T-helper 1 cell treated with Interleukin-12 subunit alpha and Interleukin-12 subunit beta and Interleukin-4 antibody, amounts not matched to agents 30 μg/mL and 1 μg/mL, for 36 hours (primary cell): Measurements from ENCODE around the gene SSC5D.
A peak's percentile ranks its signal among the peaks of the same experiment; 100 is the strongest.
"Not testable (repeated sequence)": the region's sequence is repeated elsewhere in the genome, so short reads cannot be mapped to it uniquely, and the experiment has no call there.

ENCODE experiments used
- H3K27ac Mint-ChIP-seq: one replicate; pipeline ENCODE4 v1.8.0; 2021; ENCODE audit warnings: mild to moderate bottlenecking, mixed read lengths
- H3K27me3 Mint-ChIP-seq: one replicate; pipeline ENCODE4 v1.8.0; 2021; ENCODE audit warnings: low read depth, mixed read lengths
- H3K36me3 Mint-ChIP-seq: one replicate; pipeline ENCODE4 v1.8.0; 2021; ENCODE audit warnings: low read depth, mixed read lengths
- H3K4me1 Mint-ChIP-seq: one replicate; pipeline ENCODE4 v1.8.0; 2021; ENCODE audit warnings: low read depth, mixed read lengths
- H3K4me3 Mint-ChIP-seq: one replicate; pipeline ENCODE4 v1.8.0; 2021; ENCODE audit warnings: mild to moderate bottlenecking, moderate library complexity, mixed read lengths
- H3K9me3 Mint-ChIP-seq: one replicate; pipeline ENCODE4 v1.8.0; 2021; ENCODE audit warnings: mixed read lengths

The SSC5D gene

GRCh38 chr19:55496820-55497219 is 8.6 kb downstream of the SSC5D start:
- H3K27ac Mint-ChIP-seq, H3K4me3 Mint-ChIP-seq, H3K36me3 Mint-ChIP-seq, H3K4me1 Mint-ChIP-seq, H3K9me3 Mint-ChIP-seq, H3K27me3 Mint-ChIP-seq: not testable (repeated sequence)

- H3K4me3 Mint-ChIP-seq: no peak overlapping the region
- no peaks in the 10 kb centered on the region for H3K27me3 Mint-ChIP-seq
- H3K9me3 Mint-ChIP-seq: no peaks in the 10 kb centered on the region
- peaks cover 8% of the 10 kb centered on the region for H3K4me1 Mint-ChIP-seq
- peaks cover 2% of the 10 kb centered on the region for H3K36me3 Mint-ChIP-seq
- H3K27ac Mint-ChIP-seq: no peak overlapping the region
Observed at GRCh38 chr19:55497763-55498162, 9.5 kb downstream of the SSC5D start.

DNA sequence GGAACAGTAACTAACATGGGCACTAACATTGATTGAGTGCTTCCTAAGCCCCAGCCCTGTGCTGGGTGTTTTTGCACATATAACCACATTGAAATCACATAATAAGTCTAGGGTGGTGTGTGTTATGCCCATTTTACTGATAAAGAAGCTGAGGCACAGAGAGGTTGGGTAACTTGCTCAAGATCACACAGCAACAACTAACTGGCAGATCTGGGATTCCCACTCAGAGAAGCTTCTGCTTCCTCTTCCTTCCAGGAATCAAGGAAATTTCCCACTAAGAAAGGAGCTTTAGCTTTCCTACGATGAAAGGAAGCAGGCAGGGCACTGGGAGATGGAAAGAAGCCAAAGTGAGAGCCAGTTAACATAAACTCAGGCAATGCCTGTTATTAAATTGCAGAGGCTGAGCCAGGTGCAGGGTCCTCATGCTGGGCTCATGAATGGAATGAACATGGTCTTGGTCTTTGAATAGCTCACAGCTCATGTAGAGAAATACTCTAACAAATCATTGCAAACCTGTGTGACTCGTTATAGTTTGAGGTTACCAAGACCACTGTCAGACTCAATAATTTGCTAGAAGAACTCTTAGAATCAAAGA is 10.1 kb downstream of the SSC5D start:
- no peak overlapping the region for H3K4me3 Mint-ChIP-seq
- peaks cover 4% of the 10 kb centered on the region for H3K9me3 Mint-ChIP-seq
- H3K36me3 Mint-ChIP-seq: peaks cover 4% of the 10 kb centered on the region
- H3K27me3 Mint-ChIP-seq: no peaks in the 10 kb centered on the region
- peaks cover 11% of the 10 kb centered on the region for H3K4me1 Mint-ChIP-seq
- H3K27ac Mint-ChIP-seq: no peak overlapping the region

- peaks cover 4% of the 10 kb centered on the region for H3K36me3 Mint-ChIP-seq
- peaks cover 15% of the 10 kb centered on the region for H3K4me1 Mint-ChIP-seq
- H3K27me3 Mint-ChIP-seq: no peaks in the 10 kb centered on the region
- no peak overlapping the region for H3K4me3 Mint-ChIP-seq
- peaks cover 4% of the 10 kb centered on the region for H3K9me3 Mint-ChIP-seq
- H3K27ac Mint-ChIP-seq: no peak overlapping the region
Observed at GRCh38 chr19:55500368-55500952, 12.2 kb downstream of the SSC5D start.

DNA sequence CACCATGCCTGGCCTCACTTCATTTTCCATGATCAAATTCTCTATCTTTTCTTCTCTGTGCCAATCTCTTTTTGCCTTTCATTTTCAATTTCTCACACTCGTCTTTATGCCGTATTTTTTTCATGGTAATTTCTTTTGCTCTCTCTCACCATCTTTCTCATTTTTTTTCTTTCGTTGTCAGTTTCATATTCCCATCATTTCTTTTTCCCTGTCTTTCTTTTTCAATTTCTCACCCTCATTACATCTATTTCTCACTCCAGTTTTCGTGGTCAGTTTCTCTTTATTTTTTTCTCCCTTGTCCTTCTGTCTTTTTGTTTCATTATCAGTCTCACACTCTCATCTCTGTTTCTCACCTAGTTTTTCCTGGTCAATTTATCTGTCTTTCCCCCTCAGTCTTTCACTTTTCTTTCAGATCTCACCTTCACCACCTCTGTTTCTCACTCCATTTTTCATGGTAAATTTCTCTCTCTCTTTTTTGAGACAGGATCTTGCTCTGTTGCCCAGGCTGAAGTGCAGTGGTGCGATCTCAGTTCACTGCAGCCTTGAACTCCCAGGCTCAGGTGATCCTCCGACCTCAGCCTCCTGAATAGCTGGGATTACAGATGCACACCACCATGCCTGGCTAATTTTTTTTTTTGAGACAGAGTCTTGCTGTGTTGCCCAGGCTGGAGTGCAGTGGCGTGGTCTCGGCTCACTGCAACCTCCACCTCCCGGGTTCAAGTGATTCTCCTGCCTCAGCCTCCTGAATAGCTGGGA is 14.1 kb downstream of the SSC5D start:
- peaks cover 4% of the 10 kb centered on the region for H3K36me3 Mint-ChIP-seq
- peaks cover 15% of the 10 kb centered on the region for H3K4me1 Mint-ChIP-seq
- peaks cover 4% of the 10 kb centered on the region for H3K9me3 Mint-ChIP-seq
- peak overlapping the region; percentile 2 for H3K4me3 Mint-ChIP-seq
- H3K27me3 Mint-ChIP-seq: no peaks in the 10 kb centered on the region
- H3K27ac Mint-ChIP-seq: peak overlapping the region; percentile 24

- peaks cover 15% of the 10 kb centered on the region for H3K4me1 Mint-ChIP-seq
Observed at GRCh38 chr19:55503157-55503501, 14.9 kb downstream of the SSC5D start.

GRCh38 chr19:55503502-55504251 is 15.4 kb downstream of the SSC5D start:
- Mint-ChIP-seq H3K4me3 (peak overlapping the region; percentile 78), H3K27me3 (no peaks in the 10 kb centered on the region), H3K9me3 (peaks cover 4% of the 10 kb centered on the region), H3K27ac (peak overlapping the region; percentile 57), H3K36me3 (peaks cover 4% of the 10 kb centered on the region), H3K4me1 (peaks cover 15% of the 10 kb centered on the region)

More at GRCh38 chr19:55503157-55503501, 14.9 kb downstream of the SSC5D start:
- Mint-ChIP-seq H3K27me3 (no peaks in the 10 kb centered on the region), H3K9me3 (peaks cover 4% of the 10 kb centered on the region), H3K27ac (peak overlapping the region; percentile 57), H3K36me3 (peaks cover 4% of the 10 kb centered on the region), H3K4me3 (peak overlapping the region; percentile 78)

GRCh38 chr19:55504252-55504603 is 16.0 kb downstream of the SSC5D start:
- Mint-ChIP-seq H3K4me1 (peaks cover 15% of the 10 kb centered on the region), H3K9me3 (peaks cover 4% of the 10 kb centered on the region), H3K27me3 (peaks cover 4% of the 10 kb centered on the region), H3K36me3 (peaks cover 4% of the 10 kb centered on the region), H3K4me3 (peak overlapping the region; percentile 78), H3K27ac (no peak overlapping the region)

- peaks cover 4% of the 10 kb centered on the region for H3K36me3 Mint-ChIP-seq
- peaks cover 4% of the 10 kb centered on the region for H3K9me3 Mint-ChIP-seq
- no peak overlapping the region for H3K4me3 Mint-ChIP-seq
- peaks cover 5% of the 10 kb centered on the region for H3K27me3 Mint-ChIP-seq
- H3K4me1 Mint-ChIP-seq: peaks cover 15% of the 10 kb centered on the region
- H3K27ac Mint-ChIP-seq: no peak overlapping the region
Observed at GRCh38 chr19:55504981-55505380, 16.7 kb downstream of the SSC5D start.

DNA sequence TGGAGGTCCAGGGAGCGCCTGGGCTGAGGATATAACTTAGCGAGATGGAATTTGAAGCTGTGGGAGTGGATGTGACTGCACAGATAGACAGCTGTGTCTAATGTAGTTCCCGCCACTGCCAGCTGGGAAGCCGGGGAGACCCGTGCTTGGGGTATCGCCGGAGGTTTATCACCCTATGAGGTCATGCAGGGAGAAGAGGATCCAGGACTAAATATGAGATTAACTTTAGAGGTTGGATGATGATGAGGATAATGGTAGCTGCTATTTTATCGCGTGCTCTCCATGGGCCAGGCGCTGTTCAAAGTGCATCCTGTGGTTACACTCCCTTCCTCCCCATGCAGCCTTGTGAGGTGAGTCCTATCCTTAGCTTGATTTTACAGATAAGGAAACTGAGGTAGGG is 19.9 kb downstream of the SSC5D start:
- H3K27ac Mint-ChIP-seq: no peak overlapping the region

DNA sequence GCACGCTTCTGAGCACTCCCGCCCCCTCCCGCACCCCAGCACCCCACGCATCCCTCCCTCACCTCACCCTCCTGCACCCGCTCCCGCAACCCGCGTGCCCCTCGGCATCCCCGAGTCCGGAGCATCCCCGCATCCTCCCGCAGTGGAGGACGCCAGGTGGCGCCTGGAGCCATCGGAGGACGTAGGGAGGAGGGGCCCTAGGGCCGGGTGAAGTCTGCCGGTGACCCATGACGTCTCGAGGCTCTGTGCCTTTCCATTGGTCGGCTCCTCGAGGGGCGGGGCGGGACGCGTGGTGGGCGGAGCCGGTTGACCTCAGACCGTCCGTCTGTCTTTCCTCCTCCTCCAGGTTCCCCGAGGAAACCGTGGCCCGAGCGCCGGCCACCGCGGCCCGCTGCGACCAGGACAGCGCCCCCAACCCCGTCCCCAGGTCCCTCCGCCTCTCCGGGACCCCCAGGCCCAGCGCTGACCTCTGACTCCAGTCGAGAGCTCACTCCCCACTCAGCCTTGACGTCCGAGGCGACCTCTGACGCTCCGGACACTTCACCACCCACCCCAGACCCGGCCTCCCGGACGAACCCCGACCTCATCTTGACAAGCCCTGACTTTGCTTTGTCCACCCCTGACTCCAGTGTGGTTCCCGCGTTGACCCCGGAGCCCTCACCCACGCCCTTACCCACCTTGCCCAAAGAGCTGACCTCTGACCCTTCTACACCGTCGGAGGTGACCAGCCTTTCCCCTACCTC is 28.8 kb downstream of the SSC5D start:
- Mint-ChIP-seq H3K27ac (peak overlapping the region; percentile 73), H3K36me3 (no peaks in the 10 kb centered on the region), H3K27me3 (no peaks in the 10 kb centered on the region), H3K9me3 (no peaks in the 10 kb centered on the region), H3K4me1 (peaks cover 2% of the 10 kb centered on the region), H3K4me3 (peak overlapping the region; percentile 78)

More for the DNA sequence above, 19.9 kb downstream of the SSC5D start:
- Mint-ChIP-seq H3K9me3 (peaks cover 2% of the 10 kb centered on the region), H3K4me1 (peaks cover 7% of the 10 kb centered on the region), H3K27me3 (peaks cover 5% of the 10 kb centered on the region), H3K36me3 (peaks cover 2% of the 10 kb centered on the region), H3K4me3 (no peak overlapping the region)

DNA sequence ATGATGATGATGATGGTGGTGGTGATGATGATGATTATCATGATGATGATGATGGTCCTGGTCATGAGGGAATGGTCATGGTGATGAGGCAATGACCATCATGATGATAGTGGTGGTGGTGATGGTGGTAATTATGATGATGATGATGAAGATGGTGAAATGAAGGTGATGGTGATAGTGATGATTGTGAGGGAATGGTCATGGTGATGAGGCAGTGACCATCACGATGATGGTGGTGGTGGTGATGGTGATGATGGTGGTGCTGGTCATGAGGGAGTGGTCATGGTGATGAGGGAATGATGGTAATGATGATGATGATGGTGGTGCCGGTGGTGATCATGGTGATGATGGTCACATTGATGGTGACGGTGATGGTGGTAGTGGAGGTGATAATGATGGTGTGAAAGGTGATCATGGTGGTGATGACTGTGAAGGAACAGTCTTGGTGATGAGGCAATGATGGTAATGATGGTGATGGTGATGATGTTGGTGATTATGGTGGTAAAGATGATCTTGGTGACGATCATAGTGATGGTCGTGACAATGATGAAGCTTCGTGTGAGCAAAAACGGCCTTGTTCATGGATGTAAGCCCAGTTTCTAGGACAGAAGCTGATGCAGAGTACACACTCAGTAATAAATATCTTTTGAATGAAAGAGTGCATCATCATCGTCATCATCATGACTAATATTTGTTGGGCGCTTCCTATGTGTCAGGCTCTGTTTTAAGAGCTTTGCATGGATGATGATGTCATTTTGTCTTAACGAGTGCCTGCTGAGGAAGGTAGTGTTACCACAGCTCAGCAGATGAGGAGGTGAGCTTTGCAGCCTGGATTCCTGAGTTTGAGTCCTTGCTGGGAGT is 31.4 kb downstream of the SSC5D start:
- Mint-ChIP-seq H3K36me3 (no peaks in the 10 kb centered on the region), H3K4me3 (no peak overlapping the region), H3K9me3 (no peaks in the 10 kb centered on the region), H3K27me3 (no peaks in the 10 kb centered on the region), H3K4me1 (peaks cover 2% of the 10 kb centered on the region), H3K27ac (no peak overlapping the region)

GRCh38 chr19:55520691-55521292 is 32.6 kb downstream of the SSC5D start:
- peaks cover 2% of the 10 kb centered on the region for H3K4me1 Mint-ChIP-seq
- H3K4me3 Mint-ChIP-seq: no peak overlapping the region
- no peaks in the 10 kb centered on the region for H3K36me3 Mint-ChIP-seq
- no peak overlapping the region for H3K27ac Mint-ChIP-seq
- no peaks in the 10 kb centered on the region for H3K27me3 Mint-ChIP-seq
- no peaks in the 10 kb centered on the region for H3K9me3 Mint-ChIP-seq
